ENCODE results near the gene ZNF280B. TPM values are rescaled to one million over a fixed set of nuclear protein-coding genes. Genes with fewer than 3 reads are reported as not detected.
"Not testable (repeated sequence)": the region's sequence is repeated elsewhere in the genome, so short reads cannot be mapped to it uniquely, and the experiment has no call there.

The ZNF280B gene
- total RNA-seq, 3 donors from 2014 or later (not counting 1 experiment from before 2014, with no cell fraction given): 0.99 to 1.8 (median 1.6) TPM

DNA sequence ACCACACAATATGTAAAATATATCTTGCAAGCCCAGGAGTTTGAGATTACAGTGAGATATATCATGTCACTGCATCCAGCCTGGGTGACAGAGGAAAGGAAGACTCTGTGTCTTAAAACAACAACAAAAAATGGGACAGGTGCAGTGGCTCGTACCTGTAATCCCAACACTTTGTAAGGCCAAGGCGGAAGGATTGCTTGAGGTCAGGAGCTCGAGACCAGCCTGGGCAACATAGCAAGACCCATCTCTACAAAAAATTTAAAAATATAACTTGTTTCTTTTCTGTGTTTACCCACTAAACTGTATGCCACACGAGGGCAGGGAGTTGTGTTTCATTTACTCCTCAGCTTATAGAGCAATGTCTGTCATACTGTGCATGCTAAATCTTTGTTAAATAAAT lies 8.4 kb upstream of the ZNF280B start:
- peaks cover 17 to 48% of the 10 kb centered on the region in 2 donors for H3K27me3 Mint-ChIP-seq (ENCODE audit: low read depth in 2 of 2)
- H3K4me1 Mint-ChIP-seq: no peaks in the 10 kb centered on the region
- H3K9me3 Mint-ChIP-seq: no peaks in the 10 kb centered on the region

DNA sequence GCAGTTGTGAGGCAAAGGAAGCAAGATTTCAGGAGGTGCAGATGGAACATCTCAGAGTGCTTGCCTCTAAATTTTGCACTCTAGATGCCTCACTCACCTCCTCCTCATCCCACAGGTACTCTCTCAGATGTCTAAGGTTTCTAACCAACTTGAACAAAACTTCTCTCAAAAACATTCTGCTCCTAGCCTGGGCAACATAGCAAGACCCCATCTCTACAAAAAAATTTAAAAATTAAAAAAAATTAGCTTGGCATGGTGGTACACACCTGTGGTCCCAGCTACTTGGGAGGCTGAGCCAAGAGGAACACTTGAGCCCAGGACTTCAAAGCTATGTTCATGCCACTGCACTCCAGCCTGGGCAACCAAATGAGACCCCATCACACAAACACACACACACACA lies 7.3 kb upstream of the ZNF280B start:
- DNase-seq (no peak), ATAC-seq (no peak)
- Mint-ChIP-seq H3K27me3 (ENCODE audit: low read depth in 2 of 2) (peaks cover 21 to 49% of the 10 kb centered on the region in 2 donors), H3K27ac (no peak overlapping the region), H3K36me3 (no peaks in the 10 kb centered on the region), H3K9me3 (no peaks in the 10 kb centered on the region), H3K4me3 (no peak overlapping the region), H3K4me1 (no peaks in the 10 kb centered on the region)
- no peak overlapping the region for H3K27ac ChIP-seq (ENCODE audit: low read length)
- TF ChIP-seq, protein P1, sequence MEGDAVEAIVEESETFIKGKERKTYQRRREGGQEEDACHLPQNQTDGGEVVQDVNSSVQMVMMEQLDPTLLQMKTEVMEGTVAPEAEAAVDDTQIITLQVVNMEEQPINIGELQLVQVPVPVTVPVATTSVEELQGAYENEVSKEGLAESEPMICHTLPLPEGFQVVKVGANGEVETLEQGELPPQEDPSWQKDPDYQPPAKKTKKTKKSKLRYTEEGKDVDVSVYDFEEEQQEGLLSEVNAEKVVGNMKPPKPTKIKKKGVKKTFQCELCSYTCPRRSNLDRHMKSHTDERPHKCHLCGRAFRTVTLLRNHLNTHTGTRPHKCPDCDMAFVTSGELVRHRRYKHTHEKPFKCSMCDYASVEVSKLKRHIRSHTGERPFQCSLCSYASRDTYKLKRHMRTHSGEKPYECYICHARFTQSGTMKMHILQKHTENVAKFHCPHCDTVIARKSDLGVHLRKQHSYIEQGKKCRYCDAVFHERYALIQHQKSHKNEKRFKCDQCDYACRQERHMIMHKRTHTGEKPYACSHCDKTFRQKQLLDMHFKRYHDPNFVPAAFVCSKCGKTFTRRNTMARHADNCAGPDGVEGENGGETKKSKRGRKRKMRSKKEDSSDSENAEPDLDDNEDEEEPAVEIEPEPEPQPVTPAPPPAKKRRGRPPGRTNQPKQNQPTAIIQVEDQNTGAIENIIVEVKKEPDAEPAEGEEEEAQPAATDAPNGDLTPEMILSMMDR (IDR thresholded peaks at IDR 0.05): no peak
- no peaks in the 10 kb centered on the region for H3K9me3 ChIP-seq (ENCODE audit: control insufficient read depth, insufficient read depth, low read length)
- peaks cover 3% of the 10 kb centered on the region for H3K27me3 ChIP-seq (ENCODE audit: control insufficient read depth, insufficient read depth, low read length)
- intact Hi-C loops (cut with micrococcal nuclease): no loop called here
- no peaks in the 10 kb centered on the region for H3K4me1 ChIP-seq (ENCODE audit: control insufficient read depth, insufficient read depth, low read length)
- H3K36me3 ChIP-seq (ENCODE audit: control insufficient read depth, insufficient read depth, low read length): no peaks in the 10 kb centered on the region
- H3K4me3 ChIP-seq (ENCODE audit: low read length): no peak overlapping the region

More for the DNA sequence above, 8.4 kb upstream of the ZNF280B start:
- H3K4me3 ChIP-seq (ENCODE audit: low read length): no peak overlapping the region
- ATAC-seq (no peak), DNase-seq (no peak)
- no peaks in the 10 kb centered on the region for H3K36me3 ChIP-seq (ENCODE audit: control insufficient read depth, insufficient read depth, low read length)
- H3K9me3 ChIP-seq (ENCODE audit: control insufficient read depth, insufficient read depth, low read length): no peaks in the 10 kb centered on the region
- 79% methylated on average over 4 of the region's 4 CpGs for WGBS (ENCODE audit: insufficient coverage)
- Mint-ChIP-seq H3K27ac (no peak overlapping the region), H3K36me3 (no peaks in the 10 kb centered on the region), H3K4me3 (no peak overlapping the region)
- TF ChIP-seq, protein P1 (IDR thresholded peaks at IDR 0.05): no peak
- H3K27me3 ChIP-seq (ENCODE audit: control insufficient read depth, insufficient read depth, low read length): peaks cover 3% of the 10 kb centered on the region
- no peak overlapping the region for H3K27ac ChIP-seq (ENCODE audit: low read length)
- intact Hi-C loops (cut with micrococcal nuclease): no loop called here
- H3K4me1 ChIP-seq (ENCODE audit: control insufficient read depth, insufficient read depth, low read length): no peaks in the 10 kb centered on the region

DNA sequence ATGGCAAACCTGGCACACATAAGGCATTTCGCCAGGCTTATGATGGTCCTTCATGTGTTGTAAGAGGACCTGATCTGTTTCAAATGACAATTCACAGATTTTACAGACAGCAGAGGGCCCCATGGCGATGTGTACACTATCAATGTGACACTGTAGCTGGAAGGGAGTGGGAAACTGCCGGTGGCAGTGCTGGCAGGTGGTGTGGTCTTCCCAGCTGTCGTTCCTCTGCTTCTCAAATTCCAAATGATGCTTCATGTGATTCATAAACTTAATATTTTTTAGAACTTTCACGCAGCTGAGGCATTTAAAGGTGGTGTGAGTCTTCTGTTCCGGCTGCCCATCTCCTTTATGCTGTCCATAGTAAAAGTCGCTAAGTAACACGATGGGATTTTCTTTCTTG lies 5.9 kb upstream of the ZNF280B start:
- H3K9me3 Mint-ChIP-seq; ATAC-seq; DNase-seq; H3K4me3 ChIP-seq (ENCODE audit: low read length); H3K4me1 ChIP-seq (ENCODE audit: control insufficient read depth, insufficient read depth, low read length); H3K27me3 ChIP-seq (ENCODE audit: control insufficient read depth, insufficient read depth, low read length); intact Hi-C loops (cut with micrococcal nuclease); H3K9me3 ChIP-seq (ENCODE audit: control insufficient read depth, insufficient read depth, low read length); H3K36me3 ChIP-seq (ENCODE audit: control insufficient read depth, insufficient read depth, low read length); H3K4me1 Mint-ChIP-seq; H3K36me3 Mint-ChIP-seq; H3K27ac ChIP-seq (ENCODE audit: low read length); H3K27ac Mint-ChIP-seq; H3K4me3 Mint-ChIP-seq: not testable (repeated sequence)
- peaks cover 21 to 49% of the 10 kb centered on the region in 2 donors for H3K27me3 Mint-ChIP-seq (ENCODE audit: low read depth in 2 of 2)
- 81% methylated on average over 6 of the region's 8 CpGs for WGBS (ENCODE audit: insufficient coverage)

DNA sequence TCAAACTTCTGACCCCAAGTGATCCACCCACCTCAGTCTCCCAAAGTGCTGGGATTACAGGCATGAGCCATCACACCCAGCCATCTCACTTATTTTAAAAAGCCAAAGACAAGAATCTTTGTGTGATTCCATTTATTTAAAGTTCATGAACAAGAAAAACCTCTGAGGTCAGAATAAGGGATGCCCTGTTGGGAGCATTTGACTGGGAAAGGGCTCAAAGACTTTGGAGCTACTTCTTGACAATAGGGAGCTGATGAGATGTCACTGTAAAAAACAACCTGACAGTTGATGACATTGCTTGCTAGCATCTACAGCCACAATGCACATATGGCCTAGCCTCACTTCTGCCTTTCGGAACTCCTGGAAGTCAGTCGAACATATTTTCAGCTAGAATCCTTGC lies 5.1 kb upstream of the ZNF280B start:
- Histone ChIP-seq H3K4me1 (ENCODE audit: control insufficient read depth, insufficient read depth, low read length) (peaks cover 6% of the 10 kb centered on the region), H3K4me3 (ENCODE audit: low read length) (no peak overlapping the region), H3K27me3 (ENCODE audit: control insufficient read depth, insufficient read depth, low read length) (peaks cover 3% of the 10 kb centered on the region), H3K9me3 (ENCODE audit: control insufficient read depth, insufficient read depth, low read length) (no peaks in the 10 kb centered on the region), H3K36me3 (ENCODE audit: control insufficient read depth, insufficient read depth, low read length) (no peaks in the 10 kb centered on the region), H3K27ac (ENCODE audit: low read length) (no peak overlapping the region)
- DNase-seq: no peak
- Mint-ChIP-seq H3K27ac (no peak overlapping the region), H3K4me3 (no peak overlapping the region), H3K27me3 (ENCODE audit: low read depth in 2 of 2) (peaks cover 21 to 49% of the 10 kb centered on the region in 2 donors), H3K9me3 (peaks cover 0 to 3% of the 10 kb centered on the region in 2 donors), H3K36me3 (no peaks in the 10 kb centered on the region), H3K4me1 (no peaks in the 10 kb centered on the region)
- TF ChIP-seq, protein P1 (IDR thresholded peaks at IDR 0.05): no peak
- no peak for ATAC-seq
- WGBS (ENCODE audit: insufficient coverage): 91% methylated on average over 2 of the region's 2 CpGs
- intact Hi-C loops (cut with micrococcal nuclease): no loop called here

Measured in natural killer cell (primary cell).